ENCODE data around the gene WDPCP. TPM values are rescaled to one million over a fixed set of nuclear protein-coding genes. Genes with fewer than 3 reads are reported as not detected.

WDPCP gene
- total RNA-seq, 1 donor from 2014 or later: 24.5 TPM

- Histone ChIP-seq H3K4me1 (ENCODE audit: control insufficient read depth in 3 of 3, insufficient read depth in 3 of 3, low read length in 3 of 3) (no peaks in the 10 kb centered on the region), H3K36me3 (ENCODE audit: control insufficient read depth in 3 of 3, insufficient read depth in 3 of 3, low read length in 3 of 3) (no peaks in the 10 kb centered on the region), H3K27ac (ENCODE audit: low read depth, low read length) (no peak overlapping the region), H3K9me3 (ENCODE audit: control insufficient read depth in 3 of 3, low read length in 3 of 3) (no peaks in the 10 kb centered on the region), H3K9ac (ENCODE audit: low read depth in 1 of 3, low read length in 3 of 3) (no peak overlapping the region), H3K27me3 (ENCODE audit: control insufficient read depth in 3 of 3, insufficient read depth in 3 of 3, low read length in 3 of 3) (no peaks in the 10 kb centered on the region), H3K4me3 (ENCODE audit: low read length in 3 of 3) (no peak overlapping the region)
Measured at GRCh38 chr2:63249161-63249560, 339.1 kb downstream of the WDPCP start.

GRCh38 chr2:63242747-63243146 lies 345.5 kb downstream of the WDPCP start:
- Histone ChIP-seq H3K9ac (ENCODE audit: low read depth in 1 of 3, low read length in 3 of 3) (no peak overlapping the region), H3K9me3 (ENCODE audit: control insufficient read depth in 3 of 3, low read length in 3 of 3) (no peaks in the 10 kb centered on the region), H3K4me1 (ENCODE audit: control insufficient read depth in 3 of 3, insufficient read depth in 3 of 3, low read length in 3 of 3) (no peaks in the 10 kb centered on the region), H3K4me3 (ENCODE audit: low read length in 3 of 3) (no peak overlapping the region), H3K36me3 (ENCODE audit: control insufficient read depth in 3 of 3, insufficient read depth in 3 of 3, low read length in 3 of 3) (no peaks in the 10 kb centered on the region), H3K27ac (ENCODE audit: low read depth, low read length) (no peak overlapping the region), H3K27me3 (ENCODE audit: control insufficient read depth in 3 of 3, insufficient read depth in 3 of 3, low read length in 3 of 3) (no peaks in the 10 kb centered on the region)

- Histone ChIP-seq H3K27me3 (ENCODE audit: control insufficient read depth in 3 of 3, insufficient read depth in 3 of 3, low read length in 3 of 3) (no peaks in the 10 kb centered on the region), H3K27ac (ENCODE audit: low read depth, low read length) (no peak overlapping the region), H3K36me3 (ENCODE audit: control insufficient read depth in 3 of 3, insufficient read depth in 3 of 3, low read length in 3 of 3) (no peaks in the 10 kb centered on the region), H3K4me1 (ENCODE audit: control insufficient read depth in 3 of 3, insufficient read depth in 3 of 3, low read length in 3 of 3) (no peaks in the 10 kb centered on the region), H3K4me3 (ENCODE audit: low read length in 3 of 3) (no peak overlapping the region), H3K9ac (ENCODE audit: low read depth in 1 of 3, low read length in 3 of 3) (no peak overlapping the region), H3K9me3 (ENCODE audit: control insufficient read depth in 3 of 3, low read length in 3 of 3) (no peaks in the 10 kb centered on the region)
Measured at GRCh38 chr2:63225964-63226686, 362.2 kb downstream of the WDPCP start.

GRCh38 chr2:63218800-63219526 lies 369.3 kb downstream of the WDPCP start:
- H3K4me3 ChIP-seq (ENCODE audit: low read length in 3 of 3): no peak overlapping the region
- no peaks in the 10 kb centered on the region for H3K36me3 ChIP-seq (ENCODE audit: control insufficient read depth in 3 of 3, insufficient read depth in 3 of 3, low read length in 3 of 3)
- H3K9me3 ChIP-seq (ENCODE audit: control insufficient read depth in 3 of 3, low read length in 3 of 3): no peaks in the 10 kb centered on the region
- no peak overlapping the region for H3K9ac ChIP-seq (ENCODE audit: low read depth in 1 of 3, low read length in 3 of 3)
- H3K27me3 ChIP-seq (ENCODE audit: control insufficient read depth in 3 of 3, insufficient read depth in 3 of 3, low read length in 3 of 3): no peaks in the 10 kb centered on the region
- H3K27ac ChIP-seq (ENCODE audit: low read depth, low read length): no peak overlapping the region
- no peaks in the 10 kb centered on the region for H3K4me1 ChIP-seq (ENCODE audit: control insufficient read depth in 3 of 3, insufficient read depth in 3 of 3, low read length in 3 of 3)

GRCh38 chr2:63195310-63195709 lies 393.0 kb downstream of the WDPCP start:
- Histone ChIP-seq H3K27me3 (ENCODE audit: control insufficient read depth in 3 of 3, insufficient read depth in 3 of 3, low read length in 3 of 3) (no peaks in the 10 kb centered on the region), H3K36me3 (ENCODE audit: control insufficient read depth in 3 of 3, insufficient read depth in 3 of 3, low read length in 3 of 3) (no peaks in the 10 kb centered on the region), H3K4me1 (ENCODE audit: control insufficient read depth in 3 of 3, insufficient read depth in 3 of 3, low read length in 3 of 3) (no peaks in the 10 kb centered on the region), H3K9ac (ENCODE audit: low read depth in 1 of 3, low read length in 3 of 3) (no peak overlapping the region), H3K9me3 (ENCODE audit: control insufficient read depth in 3 of 3, low read length in 3 of 3) (no peaks in the 10 kb centered on the region), H3K4me3 (ENCODE audit: low read length in 3 of 3) (no peak overlapping the region), H3K27ac (ENCODE audit: low read depth, low read length) (no peak overlapping the region)

GRCh38 chr2:63194175-63194574 lies 394.1 kb downstream of the WDPCP start:
- Histone ChIP-seq H3K9me3 (ENCODE audit: control insufficient read depth in 3 of 3, low read length in 3 of 3) (no peaks in the 10 kb centered on the region), H3K4me3 (ENCODE audit: low read length in 3 of 3) (no peak overlapping the region), H3K27ac (ENCODE audit: low read depth, low read length) (no peak overlapping the region), H3K36me3 (ENCODE audit: control insufficient read depth in 3 of 3, insufficient read depth in 3 of 3, low read length in 3 of 3) (no peaks in the 10 kb centered on the region), H3K9ac (ENCODE audit: low read depth in 1 of 3, low read length in 3 of 3) (no peak overlapping the region), H3K4me1 (ENCODE audit: control insufficient read depth in 3 of 3, insufficient read depth in 3 of 3, low read length in 3 of 3) (no peaks in the 10 kb centered on the region), H3K27me3 (ENCODE audit: control insufficient read depth in 3 of 3, insufficient read depth in 3 of 3, low read length in 3 of 3) (no peaks in the 10 kb centered on the region)

- Histone ChIP-seq H3K27me3 (ENCODE audit: control insufficient read depth in 3 of 3, insufficient read depth in 3 of 3, low read length in 3 of 3) (no peaks in the 10 kb centered on the region), H3K9me3 (ENCODE audit: control insufficient read depth in 3 of 3, low read length in 3 of 3) (no peaks in the 10 kb centered on the region)
Measured at GRCh38 chr2:63192889-63193774, 395.1 kb downstream of the WDPCP start.

GRCh38 chr2:63192169-63192888 lies 395.9 kb downstream of the WDPCP start:
- H3K4me1 ChIP-seq (ENCODE audit: control insufficient read depth in 3 of 3, insufficient read depth in 3 of 3, low read length in 3 of 3): no peaks in the 10 kb centered on the region
- H3K9me3 ChIP-seq (ENCODE audit: control insufficient read depth in 3 of 3, low read length in 3 of 3): no peaks in the 10 kb centered on the region
- H3K9ac ChIP-seq (ENCODE audit: low read depth in 1 of 3, low read length in 3 of 3): no peak overlapping the region
- H3K36me3 ChIP-seq (ENCODE audit: control insufficient read depth in 3 of 3, insufficient read depth in 3 of 3, low read length in 3 of 3): no peaks in the 10 kb centered on the region
- no peak overlapping the region for H3K4me3 ChIP-seq (ENCODE audit: low read length in 3 of 3)
- no peak overlapping the region for H3K27ac ChIP-seq (ENCODE audit: low read depth, low read length)
- no peaks in the 10 kb centered on the region for H3K27me3 ChIP-seq (ENCODE audit: control insufficient read depth in 3 of 3, insufficient read depth in 3 of 3, low read length in 3 of 3)

More at GRCh38 chr2:63192889-63193774, 395.1 kb downstream of the WDPCP start:
- no peak overlapping the region for H3K9ac ChIP-seq (ENCODE audit: low read depth in 1 of 3, low read length in 3 of 3)
- no peak overlapping the region for H3K27ac ChIP-seq (ENCODE audit: low read depth, low read length)
- H3K4me3 ChIP-seq (ENCODE audit: low read length in 3 of 3): no peak overlapping the region
- H3K36me3 ChIP-seq (ENCODE audit: control insufficient read depth in 3 of 3, insufficient read depth in 3 of 3, low read length in 3 of 3): no peaks in the 10 kb centered on the region
- H3K4me1 ChIP-seq (ENCODE audit: control insufficient read depth in 3 of 3, insufficient read depth in 3 of 3, low read length in 3 of 3): no peaks in the 10 kb centered on the region

- no peak overlapping the region for H3K9ac ChIP-seq (ENCODE audit: low read depth in 1 of 3, low read length in 3 of 3)
- H3K4me3 ChIP-seq (ENCODE audit: low read length in 3 of 3): no peak overlapping the region
- no peaks in the 10 kb centered on the region for H3K36me3 ChIP-seq (ENCODE audit: control insufficient read depth in 3 of 3, insufficient read depth in 3 of 3, low read length in 3 of 3)
- H3K27me3 ChIP-seq (ENCODE audit: control insufficient read depth in 3 of 3, insufficient read depth in 3 of 3, low read length in 3 of 3): no peaks in the 10 kb centered on the region
- H3K4me1 ChIP-seq (ENCODE audit: control insufficient read depth in 3 of 3, insufficient read depth in 3 of 3, low read length in 3 of 3): no peaks in the 10 kb centered on the region
- H3K27ac ChIP-seq (ENCODE audit: low read depth, low read length): no peak overlapping the region
- H3K9me3 ChIP-seq (ENCODE audit: control insufficient read depth in 3 of 3, low read length in 3 of 3): no peaks in the 10 kb centered on the region
Measured at GRCh38 chr2:63189026-63189425, 399.3 kb downstream of the WDPCP start.

All from skeletal muscle tissue (tissue), 4 donors.